ENCODE measurements around the gene S100A16. TPM values are rescaled to one million over a fixed set of nuclear protein-coding genes. Genes with fewer than 3 reads are reported as not detected.
A peak's percentile ranks its signal among the peaks of the same experiment; 100 is the strongest.
"Not testable (repeated sequence)": the region's sequence is repeated elsewhere in the genome, so short reads cannot be mapped to it uniquely, and the experiment has no call there.

Gene S100A16
- total RNA-seq, 1 experiment from 2014 or later: 726 TPM

DNA sequence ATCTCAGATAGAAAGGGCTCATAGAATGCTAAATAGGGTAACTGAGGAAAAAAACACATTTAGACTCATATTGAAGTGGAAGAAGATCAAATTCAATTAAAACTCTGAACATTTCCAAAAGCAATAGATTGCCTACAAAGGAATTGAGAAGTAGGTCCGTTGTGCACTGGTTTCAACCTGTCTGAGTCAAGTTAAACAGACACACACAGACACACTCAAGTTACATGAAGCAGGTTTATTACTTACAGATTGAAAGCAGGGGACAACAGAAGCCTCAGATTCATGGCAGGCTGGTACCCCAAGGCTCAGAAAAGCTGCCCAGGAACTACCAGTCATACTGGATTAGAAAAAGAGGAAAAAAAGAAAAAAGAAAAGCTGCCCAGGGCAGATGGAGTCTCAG, 26.6 kb downstream of the S100A16 start:
- DNase-seq (ENCODE audit: low spot score): no peak

DNA sequence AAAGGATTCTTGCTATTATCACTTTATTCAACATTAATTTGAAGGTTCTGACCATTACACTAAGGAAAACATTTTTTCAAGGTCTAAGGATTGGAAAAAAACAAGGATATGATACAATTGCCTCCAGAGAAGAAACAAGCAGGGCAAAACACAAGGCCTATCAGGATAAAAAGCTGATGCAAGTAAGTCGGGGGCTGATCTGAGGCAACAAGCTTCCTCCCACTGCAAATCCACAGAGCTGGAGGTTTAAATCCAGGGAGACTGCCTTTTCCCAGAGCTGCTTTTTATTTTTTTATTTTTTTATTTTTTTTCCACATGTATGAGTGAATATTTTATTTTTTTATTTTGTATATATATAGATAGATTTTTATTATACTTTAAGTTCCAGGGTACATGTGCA, 27.9 kb downstream of the S100A16 start:
- DNase-seq (ENCODE audit: low spot score): no peak

DNA sequence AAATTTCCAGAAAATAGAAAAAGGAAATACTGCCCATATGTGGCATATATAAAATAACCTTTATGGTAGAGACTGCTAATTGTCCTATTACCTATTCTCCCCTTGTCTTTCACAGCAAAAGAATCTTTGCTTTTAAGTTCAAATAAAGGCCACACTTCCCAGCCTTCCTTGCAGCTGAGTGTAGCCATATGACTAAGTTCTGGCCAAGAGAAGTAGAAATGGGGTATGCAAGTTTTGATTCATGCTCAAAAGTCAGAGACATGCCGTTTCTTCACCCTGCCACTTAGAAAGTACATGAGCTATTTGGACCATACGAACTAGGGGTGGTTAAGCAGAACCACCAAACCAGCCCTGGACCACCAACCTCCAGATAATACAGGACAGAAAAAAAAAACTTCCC, 29.0 kb downstream of the S100A16 start:
- DNase-seq (ENCODE audit: low spot score): no peak

DNA sequence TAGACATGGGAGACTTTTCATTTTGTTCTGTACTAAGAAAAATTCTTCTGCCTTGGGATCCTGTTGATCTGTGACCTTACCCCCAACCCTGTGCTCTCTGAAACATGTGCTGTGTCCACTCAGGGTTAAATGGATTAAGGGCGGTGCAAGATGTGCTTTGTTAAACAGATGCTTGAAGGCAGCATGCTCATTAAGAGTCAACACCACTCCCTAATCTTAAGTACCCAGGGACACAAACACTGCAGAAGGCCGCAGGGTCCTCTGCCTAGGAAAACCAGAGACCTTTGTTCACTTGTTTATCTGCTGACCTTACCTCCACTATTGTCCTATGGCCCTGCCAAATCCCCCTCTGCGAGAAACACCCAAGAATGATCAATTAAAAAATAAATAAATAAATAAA, 29.4 kb downstream of the S100A16 start:
- not testable (repeated sequence) for DNase-seq (ENCODE audit: low spot score)

DNA sequence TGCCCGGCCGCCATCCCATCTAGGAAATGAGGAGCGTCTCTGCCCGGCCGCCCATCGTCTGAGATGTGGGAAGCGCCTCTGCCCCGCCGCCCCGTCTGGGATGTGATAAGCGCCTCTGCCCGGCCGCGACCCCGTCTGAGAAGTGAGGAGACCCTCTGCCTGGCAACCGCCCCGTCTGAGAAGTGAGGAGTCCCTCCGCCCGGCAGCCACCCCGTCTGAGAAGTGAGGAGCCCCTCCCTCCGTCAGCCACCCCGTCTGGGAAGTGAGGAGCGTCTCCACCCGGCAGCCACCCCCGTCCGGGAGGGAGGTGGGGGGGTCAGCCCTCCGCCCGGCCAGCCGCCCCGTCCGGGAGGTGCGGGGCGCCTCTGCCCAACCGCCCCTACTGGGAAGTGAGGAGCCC, 30.1 kb downstream of the S100A16 start:
- DNase-seq (ENCODE audit: low spot score): not testable (repeated sequence)

DNA sequence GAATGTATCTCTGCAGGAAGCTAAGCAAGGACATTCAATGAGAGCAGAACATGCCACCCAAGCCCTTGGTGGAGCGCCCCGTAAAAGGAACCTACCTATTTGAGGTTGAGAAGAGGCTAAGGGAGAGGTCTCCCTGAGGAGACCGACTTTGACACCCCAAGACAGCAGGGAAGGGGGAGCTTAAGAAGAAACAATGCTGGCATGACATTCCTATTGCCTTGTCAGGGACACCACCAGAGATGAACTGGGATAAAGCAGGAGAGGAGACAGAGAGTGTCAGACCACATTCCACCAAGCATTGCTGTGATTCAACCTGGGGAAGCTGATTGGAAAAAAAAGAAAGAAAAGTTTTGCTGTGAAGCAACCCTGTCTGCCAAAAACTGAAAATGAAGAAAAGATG, 34.0 kb downstream of the S100A16 start:
- DNase-seq (ENCODE audit: low spot score): no peak

DNA sequence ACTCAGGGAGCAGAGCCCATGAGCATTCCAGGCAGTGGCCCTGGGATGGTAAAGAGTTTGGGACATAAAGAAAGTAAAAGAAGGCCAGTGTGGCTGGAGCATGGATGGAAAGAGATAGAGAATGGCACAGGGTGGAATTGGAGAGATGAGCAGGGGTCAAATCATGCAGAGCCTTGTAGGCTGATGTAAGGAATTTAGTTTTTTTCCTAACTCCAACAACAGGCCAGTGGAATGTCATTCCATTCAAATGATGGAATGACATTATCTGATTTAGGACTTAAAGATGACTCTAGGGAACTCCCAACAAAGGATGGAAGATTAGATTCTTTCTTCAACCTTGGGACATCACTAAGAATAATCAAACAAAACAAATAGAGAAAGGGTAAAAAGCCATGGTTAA, 34.4 kb downstream of the S100A16 start:
- DNase-seq (ENCODE audit: low spot score): peak; percentile 64

DNA sequence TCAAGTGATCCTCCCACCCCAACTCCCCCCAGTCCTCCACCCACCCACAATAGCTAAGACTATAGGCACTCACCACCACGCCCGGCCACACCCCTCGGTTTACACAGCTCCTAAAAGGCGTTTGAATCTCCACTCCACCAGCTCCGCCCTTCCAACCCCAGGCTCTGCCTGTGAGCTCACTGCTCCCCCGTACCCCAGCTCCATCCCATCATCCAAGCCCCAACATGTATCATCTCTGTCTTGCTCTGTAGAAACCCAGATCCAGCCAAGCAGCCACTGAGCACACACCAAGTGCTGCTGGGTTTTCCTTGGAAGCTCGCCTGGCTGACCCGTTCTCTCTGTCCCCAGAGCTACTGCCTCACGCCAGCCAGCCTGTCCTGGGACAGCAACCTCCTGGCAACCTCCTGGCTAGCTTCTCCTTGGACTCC, 35.3 kb downstream of the S100A16 start:
- peak; percentile 54 for DNase-seq (ENCODE audit: low spot score)

DNA sequence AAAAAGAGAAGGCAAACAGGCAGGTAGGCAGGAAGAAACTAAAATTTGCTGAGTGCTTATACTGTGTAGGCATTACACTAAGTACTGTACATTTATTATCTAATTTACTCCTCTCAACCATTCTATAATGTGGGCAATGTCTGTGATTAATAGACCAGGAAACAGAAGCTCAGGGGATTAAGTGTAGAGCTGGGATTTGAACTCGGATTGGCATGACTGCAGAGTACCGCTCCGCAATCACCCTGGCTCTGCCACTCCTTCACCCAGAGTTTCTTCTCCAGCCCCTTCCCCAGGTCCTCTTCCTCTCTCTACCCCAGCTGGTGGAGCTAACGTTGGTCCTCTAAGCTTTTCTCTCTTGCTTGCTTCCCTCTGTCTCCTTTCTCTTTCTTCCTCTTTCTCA, 35.8 kb downstream of the S100A16 start:
- DNase-seq (ENCODE audit: low spot score): no peak

DNA sequence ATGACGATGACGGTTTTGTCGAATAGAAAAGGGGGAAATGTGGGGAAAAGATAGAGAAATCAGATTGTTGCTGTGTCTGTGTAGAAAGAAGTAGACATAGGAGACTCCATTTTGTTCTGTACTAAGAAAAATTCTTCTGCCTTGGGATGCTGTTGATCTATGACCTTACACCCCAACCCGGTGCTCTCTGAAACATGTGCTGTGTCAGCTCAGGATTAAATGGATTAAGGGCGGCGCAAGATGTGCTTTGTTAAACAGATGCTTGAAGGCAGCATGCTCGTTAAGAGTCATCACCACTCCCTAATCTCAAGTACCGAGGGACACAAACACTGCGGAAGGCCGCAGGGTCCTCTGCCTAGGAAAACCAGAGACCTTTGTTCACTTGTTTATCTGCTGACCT, 37.4 kb downstream of the S100A16 start:
- DNase-seq (ENCODE audit: low spot score): not testable (repeated sequence)

DNA sequence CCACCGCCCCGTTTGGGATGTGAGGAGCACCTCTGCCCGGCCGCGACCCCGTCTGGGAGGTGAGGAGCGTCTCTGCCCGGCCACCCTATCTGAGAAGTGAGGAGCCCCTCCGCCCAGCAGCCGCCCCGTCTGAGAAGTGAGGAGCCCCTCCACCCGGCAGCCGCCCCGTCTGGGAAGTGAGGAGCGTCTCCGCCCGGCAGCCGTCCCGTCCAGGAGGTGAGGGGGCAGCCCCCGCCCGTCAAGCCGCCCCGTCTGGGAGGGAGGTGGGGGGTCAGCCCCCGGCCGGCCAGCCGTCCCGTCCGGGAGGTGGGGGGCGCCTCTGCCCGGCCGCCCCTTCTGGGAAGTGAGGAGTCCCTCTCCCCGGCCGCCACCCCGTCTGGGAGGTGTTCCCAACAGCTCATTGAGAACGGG, 37.9 kb downstream of the S100A16 start:
- not testable (repeated sequence) for DNase-seq (ENCODE audit: low spot score)

DNA sequence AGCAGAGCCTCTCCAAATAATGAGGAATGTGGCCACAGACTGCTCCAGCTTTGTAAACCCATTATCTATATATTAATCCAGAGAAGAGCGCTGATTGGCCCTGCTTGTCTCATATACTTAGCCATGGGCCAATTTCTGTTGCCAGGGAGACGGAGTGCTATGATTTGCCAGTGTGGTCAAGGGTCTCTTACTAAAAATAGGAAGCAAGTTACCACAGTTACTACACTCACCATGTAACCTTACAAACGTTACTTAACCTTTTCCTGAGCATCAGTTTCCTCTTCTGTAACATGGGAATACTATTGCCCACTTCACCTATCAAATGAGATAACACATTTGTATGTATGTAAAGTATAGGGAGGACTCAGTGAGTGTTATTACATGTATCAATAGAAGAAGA, 39.6 kb downstream of the S100A16 start:
- DNase-seq (ENCODE audit: low spot score): no peak

DNA sequence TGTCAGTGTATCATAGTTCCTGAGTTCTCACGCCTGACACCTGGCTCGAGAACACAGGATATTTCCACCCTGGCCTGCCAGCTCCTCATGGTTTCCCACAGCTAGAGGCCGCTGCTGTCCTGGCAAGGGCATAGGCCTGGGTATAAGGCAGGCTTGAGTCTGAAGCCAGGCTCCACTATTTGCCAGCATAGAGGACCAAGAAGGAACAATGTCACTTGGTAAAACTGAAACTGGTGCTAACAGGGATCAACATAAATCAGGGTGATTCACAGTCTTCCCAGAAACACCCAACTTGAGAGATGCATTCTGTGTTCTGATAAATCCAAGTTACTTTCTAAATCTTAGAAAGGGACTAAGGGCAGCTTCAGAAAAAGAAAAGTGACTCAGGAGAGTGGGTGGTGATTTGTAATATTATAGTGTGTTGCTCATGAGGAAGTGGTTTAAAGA, 40.3 kb downstream of the S100A16 start:
- DNase-seq (ENCODE audit: low spot score): peak; percentile 97

DNA sequence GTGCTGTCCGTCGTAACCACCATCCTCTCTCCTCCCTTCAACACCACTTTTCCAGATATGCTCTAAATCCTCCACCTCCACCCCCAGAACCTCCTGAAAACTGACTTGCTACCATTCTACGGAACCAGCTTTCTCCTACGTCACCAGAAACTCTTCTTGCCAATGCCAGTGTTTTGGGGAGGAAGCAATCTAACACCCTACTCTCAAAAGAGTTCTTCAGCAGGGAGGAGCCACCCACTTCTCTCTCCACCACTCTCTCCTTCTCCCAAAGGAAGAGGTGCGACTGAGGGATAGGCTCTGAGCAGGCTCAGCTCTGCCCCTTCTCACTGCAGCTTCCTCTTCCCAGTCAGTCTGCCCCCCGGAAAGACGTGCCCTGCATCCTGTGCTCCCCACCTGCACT, 41.2 kb downstream of the S100A16 start:
- DNase-seq (ENCODE audit: low spot score): no peak

DNA sequence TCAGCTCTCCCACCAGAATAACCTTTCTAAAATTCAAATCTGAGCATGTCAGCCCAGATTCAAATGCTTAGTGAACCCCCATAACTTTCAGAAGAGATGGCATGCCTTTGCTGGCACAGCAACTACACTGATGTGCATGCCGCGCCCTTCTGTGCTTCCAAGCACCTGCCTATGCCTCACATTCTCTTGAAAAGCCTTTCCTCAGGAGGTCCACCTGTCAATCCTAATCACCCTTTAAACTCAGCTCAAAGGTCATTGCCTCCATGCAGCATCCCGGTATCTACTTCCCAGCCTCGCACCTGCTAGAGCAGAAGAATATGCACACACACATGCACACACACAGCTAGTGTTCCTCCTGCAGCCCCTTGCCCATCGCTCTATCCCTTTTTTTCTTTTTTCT, 42.1 kb downstream of the S100A16 start:
- DNase-seq (ENCODE audit: low spot score): no peak

DNA sequence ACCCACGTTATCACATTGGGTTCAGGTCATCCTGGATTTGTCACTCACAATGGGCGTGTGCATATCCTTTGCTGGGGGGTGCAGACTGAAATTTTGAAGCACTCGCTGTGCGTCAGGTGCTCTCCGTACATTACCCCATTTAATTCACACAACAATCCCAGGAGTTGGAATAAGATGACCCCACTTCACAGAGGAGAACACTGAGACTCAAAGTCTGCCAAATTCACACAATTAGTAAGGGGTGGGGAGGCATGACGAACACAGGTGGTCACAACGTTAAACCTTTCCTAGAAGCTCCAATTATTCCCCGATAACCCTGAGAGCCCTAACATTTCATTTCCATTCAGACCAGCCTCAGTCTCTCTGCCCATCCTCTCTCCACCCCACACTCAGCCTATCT, 43.5 kb downstream of the S100A16 start:
- DNase-seq (ENCODE audit: low spot score): no peak

DNA sequence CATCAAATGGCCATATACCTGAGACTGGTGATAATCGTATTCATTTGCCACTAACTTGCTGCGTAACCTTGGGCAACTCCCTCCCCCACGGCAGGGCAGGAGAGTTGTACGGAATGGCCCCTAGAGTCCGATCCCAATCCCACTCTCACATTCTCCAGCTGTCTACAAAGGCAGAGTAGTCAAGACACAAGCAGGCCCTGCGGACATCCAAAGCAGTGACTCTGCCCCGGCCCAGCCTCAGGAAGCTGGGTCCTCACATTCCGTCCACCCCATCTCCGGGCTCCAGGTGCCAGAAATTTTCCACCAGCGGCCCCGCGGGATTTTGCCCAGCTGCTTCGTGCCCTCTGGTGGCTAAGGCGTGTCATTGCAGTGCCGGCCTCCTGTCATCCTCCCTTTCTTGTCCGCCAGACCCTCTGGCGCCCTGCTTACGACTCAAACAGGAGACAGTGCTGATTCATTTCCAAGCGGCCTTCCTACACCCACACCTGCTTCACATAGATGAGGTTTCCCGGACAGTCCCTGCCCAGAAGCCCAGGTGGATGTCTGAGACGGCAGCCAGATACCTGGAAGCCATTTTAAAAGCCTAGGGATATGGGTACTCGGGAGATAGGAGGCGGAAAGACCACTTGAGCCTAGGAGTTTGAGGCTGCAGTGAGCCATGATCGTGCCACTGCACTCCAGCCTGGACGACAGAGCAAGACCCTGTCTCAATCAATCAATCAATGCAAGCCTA, 44.4 kb downstream of the S100A16 start:
- peak; percentile 98 for DNase-seq (ENCODE audit: low spot score)

DNA sequence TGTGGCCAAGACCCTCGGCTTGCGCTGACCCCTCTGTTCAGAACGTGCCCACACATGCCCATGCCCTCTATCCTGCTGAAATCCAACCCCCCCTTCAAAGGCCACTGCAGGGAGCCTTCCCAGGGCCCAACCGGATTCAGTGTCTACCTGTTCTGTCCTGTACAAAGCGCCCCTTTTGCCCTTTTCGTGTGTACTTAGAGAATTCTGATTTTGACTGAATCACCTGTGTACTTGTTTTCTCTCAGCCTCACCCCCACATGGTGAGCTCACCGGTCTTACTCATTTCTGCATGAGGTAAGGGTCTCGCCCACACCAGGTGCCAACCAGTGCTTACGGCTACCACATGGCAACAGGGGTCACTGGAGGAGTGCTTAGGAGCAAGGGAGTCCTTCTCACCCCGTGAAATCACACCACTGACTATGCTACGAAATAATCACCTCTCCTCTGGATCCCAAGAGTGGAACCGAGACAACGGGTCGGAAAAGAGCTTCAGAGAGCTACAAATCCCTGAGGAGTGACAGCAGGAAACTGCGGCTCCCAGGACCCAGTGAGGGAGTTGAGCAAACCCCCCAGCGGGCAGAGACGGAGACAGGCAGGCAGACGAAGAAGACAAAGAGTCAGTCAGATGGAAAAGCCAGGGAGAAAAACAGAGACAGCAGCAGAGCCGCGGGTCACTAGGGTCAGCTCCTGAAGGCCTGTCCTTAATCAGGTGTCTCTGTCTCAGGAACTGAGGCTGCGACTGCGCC, 45.1 kb downstream of the S100A16 start:
- peak; percentile 83 for DNase-seq (ENCODE audit: low spot score)

DNA sequence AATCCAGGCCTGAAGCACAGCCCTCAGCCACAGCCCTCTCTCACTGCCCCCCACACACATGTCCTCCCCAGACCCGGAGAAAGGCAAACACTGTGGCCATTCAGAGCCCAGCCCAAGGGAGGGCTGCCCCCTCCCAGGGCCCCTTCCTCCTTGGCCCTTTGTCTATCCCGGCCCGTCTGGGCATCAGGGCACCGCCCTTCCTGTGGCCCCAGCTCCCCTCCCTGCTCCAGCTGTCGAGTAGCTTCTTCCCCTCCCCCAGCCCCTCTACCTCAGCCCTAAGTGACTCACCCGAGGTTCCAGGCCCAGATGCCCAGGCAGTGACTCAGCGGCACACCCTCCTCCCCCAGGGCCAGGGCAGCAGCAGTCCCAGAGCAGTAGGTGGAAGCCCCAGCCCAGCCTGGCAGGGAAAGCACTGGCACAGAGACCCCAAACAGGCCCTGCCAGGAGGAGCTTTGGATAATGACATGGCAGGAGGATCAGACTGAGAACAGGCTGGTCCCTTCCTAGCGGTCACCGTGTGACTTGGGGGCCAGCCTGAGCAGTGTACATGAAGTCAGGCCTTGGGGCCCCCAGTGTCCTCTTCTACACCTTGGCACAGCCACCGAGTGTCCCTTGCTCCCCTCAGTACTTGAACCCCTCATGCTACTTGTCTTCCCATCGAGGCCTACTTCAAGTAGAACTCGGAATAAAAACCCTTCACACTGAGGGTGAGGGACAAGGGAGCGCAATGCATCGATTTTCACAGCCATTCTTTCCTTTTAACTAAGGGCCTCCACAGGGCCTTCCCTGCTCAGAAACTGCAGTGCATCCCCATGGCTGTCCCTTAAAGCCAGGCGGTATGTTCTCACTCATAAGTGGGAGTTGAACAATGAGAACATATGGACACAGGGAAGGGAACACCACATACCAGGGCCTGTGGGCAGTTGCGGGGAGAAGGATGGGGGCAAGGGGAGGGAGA, 46.2 kb downstream of the S100A16 start:
- DNase-seq (ENCODE audit: low spot score): peak; percentile 100

DNA sequence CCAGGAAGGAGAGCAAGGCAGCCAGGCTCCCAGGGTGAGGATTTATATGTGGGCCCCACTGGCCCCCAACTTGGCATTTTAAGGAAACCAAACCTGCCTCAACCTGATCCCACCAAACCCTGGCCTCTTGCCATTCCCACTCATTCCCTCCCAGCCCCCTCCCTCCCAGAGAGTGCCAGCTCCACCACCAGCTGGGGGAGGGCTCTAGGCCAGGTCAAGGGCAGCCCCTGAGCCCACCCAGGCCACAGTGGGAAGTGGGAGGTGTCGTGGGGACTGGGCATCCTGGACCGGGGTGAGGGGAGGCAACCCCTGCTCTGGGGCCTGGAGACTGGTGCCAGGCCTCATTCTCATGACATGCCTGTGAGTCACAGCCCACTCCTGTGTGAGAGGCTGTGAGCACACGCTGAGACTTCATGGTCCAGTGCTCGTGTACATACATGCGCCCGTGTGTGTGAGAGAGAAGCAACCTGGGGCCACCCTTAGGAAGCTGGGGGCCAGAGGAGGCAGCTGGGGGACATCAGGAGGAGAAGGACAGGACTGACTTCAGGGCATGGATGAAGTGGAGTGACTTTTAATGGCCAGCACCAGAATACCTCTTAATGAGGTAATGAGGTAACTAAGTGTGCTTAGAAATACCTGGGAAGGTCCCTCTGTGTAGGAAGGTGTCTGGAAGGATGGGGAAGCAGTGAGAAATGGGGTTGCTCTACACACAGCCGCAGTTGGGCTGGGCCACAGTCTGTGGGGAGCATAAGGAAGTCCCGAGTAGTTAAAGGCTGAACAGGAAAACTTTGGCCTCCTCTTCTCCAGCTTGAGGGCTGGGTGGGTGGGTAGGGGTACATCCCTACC, 47.2 kb downstream of the S100A16 start, which contains the start of gene S100A2:
Gene S100A2 (minus strand): TSS at position 316 of the 846 bp plus-strand sequence. CDS start 1,967 bp downstream, outside the sequence.
- peak; percentile 97 for DNase-seq (ENCODE audit: low spot score)

DNA sequence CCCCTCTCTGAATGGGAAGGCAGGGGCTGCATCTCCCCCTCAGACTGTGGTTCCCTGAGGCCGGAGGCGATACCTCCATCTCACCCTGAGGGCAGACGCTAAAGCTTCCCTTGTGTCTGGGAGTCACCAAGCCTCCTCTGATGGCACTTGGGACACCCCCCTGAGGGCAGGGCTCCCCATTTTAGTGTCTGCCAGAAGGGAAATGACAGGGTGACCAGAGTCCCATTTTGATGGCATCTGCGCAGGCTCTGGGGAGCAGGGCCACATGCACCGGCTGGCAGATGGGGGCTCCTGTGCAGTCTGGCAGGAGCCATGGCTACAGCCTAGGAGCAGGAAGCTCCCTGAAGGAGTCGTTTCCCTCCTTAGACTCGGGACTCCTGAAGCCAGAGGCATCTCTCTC, 48.9 kb downstream of the S100A16 start:
- DNase-seq (ENCODE audit: low spot score): no peak
